Tibial nerve (tissue), 4 donors: ENCODE data around the gene SLC11A2.

Experiments used
- CTCF ChIP-seq, 5 experiments: fragments of 200-600 bp in 3 of 5; fragments of 450-650 bp in 2 of 5; sonication (generic) in 3 of 5; IDR thresholded peaks; one replicate each; pipeline ENCODE4 v1.5.1; 2016 to 2019; ENCODE audit warnings: antibody characterized with exemption in 5 of 5, mild to moderate bottlenecking in 3 of 5, moderate library complexity in 2 of 5
- EP300 ChIP-seq, 2 donors: sonication (generic); formaldehyde crosslinking; IDR thresholded peaks; one replicate each; pipeline ENCODE4 v1.6.1; 2017; ENCODE audit warnings: antibody characterized with exemption in 2 of 2, mild to moderate bottlenecking in 1 of 2

- no peak for TF ChIP-seq CTCF (IDR thresholded peaks at IDR 0.05)
- TF ChIP-seq EP300 (IDR thresholded peaks at IDR 0.05): no peak
These were observed 24.4 kb downstream of the SLC11A2 start for GRCh38 chr12:51001799-51002198.
